OCI-LY1 (cell line): Measurements from ENCODE around the gene ANKRD2.

Experiments used
- H2AFZ ChIP-seq: fragments of 200-600 bp; sonication (generic), shearing (Covaris generic); 2 replicates; pipeline ENCODE4 v1.6.0; 2014; ENCODE audit warnings: antibody characterized with exemption, mild to moderate bottlenecking, low read length
- H3F3A ChIP-seq: fragments of 200-600 bp; sonication (generic), shearing (Covaris generic); 2 replicates; pipeline ENCODE4 v1.6.0; 2014; ENCODE audit warnings: mild to moderate bottlenecking, antibody characterized with exemption, low read length, moderate library complexity; ENCODE audit not compliant: insufficient read depth
- H3K27ac ChIP-seq: fragments of 200-600 bp; sonication (generic); 2 replicates; pipeline ENCODE4 v1.5.1; 2014; ENCODE audit warnings: low read length, mixed run types, mild to moderate bottlenecking, low read depth; ENCODE audit not compliant: poor library complexity, severe bottlenecking
- H3K27me3 ChIP-seq: fragments of 200-600 bp; sonication (generic); 2 replicates; pipeline ENCODE4 v1.6.0; 2014; ENCODE audit warnings: antibody characterized with exemption, mild to moderate bottlenecking, low read length, moderate library complexity; ENCODE audit not compliant: insufficient read depth
- H3K36me3 ChIP-seq: fragments of 200-600 bp; sonication (generic); 2 replicates; pipeline ENCODE4 v1.6.1; 2014; ENCODE audit warnings: mild to moderate bottlenecking, antibody characterized with exemption, low read length, moderate library complexity, mixed read lengths; ENCODE audit not compliant: insufficient read depth
- H3K4me1 ChIP-seq: fragments of 200-600 bp; sonication (generic); 2 replicates; pipeline ENCODE4 v1.5.1; 2014; ENCODE audit warnings: mild to moderate bottlenecking, low read length, moderate library complexity; ENCODE audit not compliant: insufficient read depth, severe bottlenecking
- H3K4me2 ChIP-seq: fragments of 200-600 bp; sonication (generic), shearing (Covaris generic); 2 replicates; pipeline ENCODE4 v1.6.1; 2014; ENCODE audit warnings: low read length
- H3K4me3 ChIP-seq: fragments of 200-600 bp; sonication (generic); 2 replicates; pipeline ENCODE4 v1.5.1; 2014; ENCODE audit warnings: low read length, low read depth, mild to moderate bottlenecking, mixed read lengths; ENCODE audit not compliant: poor library complexity, severe bottlenecking
- H3K79me2 ChIP-seq: fragments of 200-600 bp; shearing (Covaris generic); 2 replicates; pipeline ENCODE4 v1.6.1; 2016; ENCODE audit warnings: mixed run types, low read length, mixed read lengths; ENCODE audit not compliant: insufficient read depth
- H3K9ac ChIP-seq: fragments of 200-600 bp; sonication (generic), shearing (Covaris generic); 2 replicates; pipeline ENCODE4 v1.6.1; 2014; ENCODE audit warnings: mild to moderate bottlenecking, low read length, mixed read lengths
- H3K9me2 ChIP-seq: fragments of 200-600 bp; sonication (generic), shearing (Covaris generic); 2 replicates; pipeline ENCODE4 v1.6.1; 2014; ENCODE audit warnings: low read depth, mild to moderate bottlenecking, low read length, mixed read lengths
- H3K9me3 ChIP-seq: fragments of 200-600 bp; shearing (Covaris generic); 2 replicates; pipeline ENCODE4 v1.6.1; 2014; ENCODE audit warnings: low read length, mixed read lengths
- H4K20me1 ChIP-seq: fragments of 200-600 bp; sonication (generic), shearing (Covaris generic); 2 replicates; pipeline ENCODE4 v1.6.0; 2016; ENCODE audit warnings: mild to moderate bottlenecking, low read length; ENCODE audit not compliant: insufficient read depth
- CTCF ChIP-seq: fragments of 200-600 bp; sonication (generic), shearing (Covaris generic); IDR thresholded peaks from 2 replicates; pipeline ENCODE4 v1.5.1; 2017; ENCODE audit warnings: mild to moderate bottlenecking, antibody characterized with exemption, low read length, moderate library complexity, mixed read lengths
- EZH2 ChIP-seq: fragments of 200-600 bp; sonication (generic), shearing (Covaris generic); IDR thresholded peaks from 2 replicates; pipeline ENCODE4 v1.8.0; 2017; ENCODE audit warnings: borderline replicate concordance, mixed run types, mild to moderate bottlenecking, antibody characterized with exemption, low read length, moderate library complexity, mixed read lengths

The ANKRD2 gene

GRCh38 chr10:97608991-97609561, 36.5 kb downstream of the ANKRD2 start:
- H3K79me2 ChIP-seq: no peaks in the 10 kb centered on the region

DNA sequence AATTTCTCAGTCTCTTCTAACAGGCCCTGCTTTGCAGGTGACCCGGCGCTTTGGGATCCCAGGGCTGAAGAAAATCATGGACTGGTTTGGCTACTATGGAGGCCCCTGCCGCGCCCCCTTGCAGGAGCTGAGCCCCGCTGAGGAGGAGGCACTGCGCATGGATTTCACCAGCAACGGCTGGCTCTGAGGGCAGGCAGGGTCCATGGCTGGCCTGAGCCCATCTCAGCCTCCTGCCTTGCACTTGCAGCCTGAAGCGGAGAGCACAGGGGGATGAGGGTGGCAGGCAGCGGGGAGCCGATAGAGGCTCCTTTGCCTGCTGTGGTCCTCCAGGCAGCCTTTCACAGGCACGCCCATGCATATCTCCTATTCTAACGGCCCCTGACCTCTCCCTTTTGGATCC, 38.9 kb downstream of the ANKRD2 start:
- H2AFZ ChIP-seq: no peak overlapping the region
- no peaks in the 10 kb centered on the region for H3K79me2 ChIP-seq
- H3K36me3 ChIP-seq: no peaks in the 10 kb centered on the region
- H3K9me3 ChIP-seq: no peaks in the 10 kb centered on the region
- H4K20me1 ChIP-seq: no peaks in the 10 kb centered on the region
- TF ChIP-seq CTCF: no peak
- TF ChIP-seq EZH2: no peak
- H3K27ac ChIP-seq: no peak overlapping the region
- H3K27me3 ChIP-seq: no peaks in the 10 kb centered on the region
- H3K9me2 ChIP-seq: no peaks in the 10 kb centered on the region
- H3F3A ChIP-seq: no peaks in the 10 kb centered on the region
- no peak overlapping the region for H3K4me3 ChIP-seq
- H3K4me1 ChIP-seq: no peaks in the 10 kb centered on the region
- no peak overlapping the region for H3K4me2 ChIP-seq
- no peak overlapping the region for H3K9ac ChIP-seq

More at GRCh38 chr10:97608991-97609561, 36.5 kb downstream of the ANKRD2 start:
- no peaks in the 10 kb centered on the region for H3K36me3 ChIP-seq
- no peaks in the 10 kb centered on the region for H3K27me3 ChIP-seq
- TF ChIP-seq CTCF (no peak), EZH2 (no peak)
- H2AFZ ChIP-seq: no peak overlapping the region
- no peaks in the 10 kb centered on the region for H4K20me1 ChIP-seq
- H3K27ac ChIP-seq: no peak overlapping the region
- H3F3A ChIP-seq: no peaks in the 10 kb centered on the region
- no peak overlapping the region for H3K9ac ChIP-seq
- no peaks in the 10 kb centered on the region for H3K9me2 ChIP-seq
- H3K4me3 ChIP-seq: no peak overlapping the region
- no peaks in the 10 kb centered on the region for H3K4me1 ChIP-seq
- no peak overlapping the region for H3K4me2 ChIP-seq
- H3K9me3 ChIP-seq: no peaks in the 10 kb centered on the region

GRCh38 chr10:97612386-97612785, 39.8 kb downstream of the ANKRD2 start:
- Histone ChIP-seq H3K9ac (no peak overlapping the region), H3K4me1 (no peaks in the 10 kb centered on the region), H3K4me3 (no peak overlapping the region), H3K36me3 (no peaks in the 10 kb centered on the region), H3K9me2 (no peaks in the 10 kb centered on the region), H3K9me3 (no peaks in the 10 kb centered on the region), H2AFZ (no peak overlapping the region), H3F3A (no peaks in the 10 kb centered on the region), H3K4me2 (no peak overlapping the region), H4K20me1 (no peaks in the 10 kb centered on the region), H3K79me2 (no peaks in the 10 kb centered on the region), H3K27me3 (no peaks in the 10 kb centered on the region), H3K27ac (no peak overlapping the region)
- TF ChIP-seq CTCF (peak; percentile 36; the same call in 1 of the 2 replicates), EZH2 (no peak)
